CD4-positive, CD25-positive, alpha-beta regulatory T cell (primary cell): ENCODE measurements around the gene RBSN. TPM values are rescaled to one million over a fixed set of nuclear protein-coding genes. Genes with fewer than 3 reads are reported as not detected.

Experiments used
- ATAC-seq, 2 donors: fragments of 150-1000 bp; cut with Tn5 transposase; one replicate each; pipeline ENCODE4 v1.10.0; 2021; ENCODE audit warnings: low read depth in 2 of 2, moderate number of reproducible peaks in 2 of 2, moderate library complexity in 1 of 2
- DNase-seq, 3 donors: peaks; one replicate each; pipeline versions ENCODE4 v3.0.0 to v3.0.0-alpha.2; 2012 to 2022; ENCODE audit warnings: mixed read lengths in 1 of 3
- H3K27ac ChIP-seq: one replicate; pipeline ENCODE4 v1.7.0; 2013; ENCODE audit warnings: mild to moderate bottlenecking, low read length; ENCODE audit not compliant: insufficient read depth, poor library complexity, severe bottlenecking
- H3K27me3 ChIP-seq: one replicate; pipeline ENCODE4 v1.7.0; 2013; ENCODE audit warnings: low read length; ENCODE audit not compliant: control insufficient read depth, insufficient read depth
- H3K36me3 ChIP-seq: one replicate; pipeline ENCODE4 v1.7.0; 2013; ENCODE audit warnings: mild to moderate bottlenecking, low read length, moderate library complexity; ENCODE audit not compliant: control insufficient read depth, insufficient read depth
- H3K4me1 ChIP-seq: 2 replicates; pipeline ENCODE4 v1.7.0; 2013; ENCODE audit warnings: mild to moderate bottlenecking, low read length; ENCODE audit not compliant: insufficient read depth, control insufficient read depth, poor library complexity, severe bottlenecking
- H3K4me3 ChIP-seq: one replicate; pipeline ENCODE4 v1.7.0; 2013; ENCODE audit warnings: low read depth, mild to moderate bottlenecking, low read length, moderate library complexity
- H3K9me3 ChIP-seq, 2 experiments: 1 replicate in 1 of 2; 2 replicates in 1 of 2; pipeline ENCODE4 v1.7.0; 2013; ENCODE audit warnings: low read length in 2 of 2, mild to moderate bottlenecking in 1 of 2, moderate library complexity in 1 of 2; ENCODE audit not compliant: control insufficient read depth in 2 of 2
- H3K27ac Mint-ChIP-seq, 3 donors: one replicate each; pipeline ENCODE4 v1.8.0; 2020 to 2022; ENCODE audit warnings: mild to moderate bottlenecking in 3 of 3, mixed read lengths in 3 of 3, moderate library complexity in 2 of 3
- H3K27me3 Mint-ChIP-seq: one replicate; pipeline ENCODE4 v1.8.0; 2022; ENCODE audit warnings: mild to moderate bottlenecking, mixed read lengths
- H3K36me3 Mint-ChIP-seq: one replicate; pipeline ENCODE4 v1.8.0; 2020; ENCODE audit warnings: mixed read lengths
- H3K4me1 Mint-ChIP-seq, 4 donors: one replicate each; pipeline ENCODE4 v1.8.0; 2020 to 2022; ENCODE audit warnings: mixed read lengths in 4 of 4, mild to moderate bottlenecking in 1 of 4
- H3K4me3 Mint-ChIP-seq, 4 donors: one replicate each; pipeline ENCODE4 v1.8.0; 2020 to 2022; ENCODE audit warnings: mild to moderate bottlenecking in 4 of 4, mixed read lengths in 4 of 4, moderate library complexity in 3 of 4
- H3K9me3 Mint-ChIP-seq, 7 donors: one replicate each; pipeline ENCODE4 v1.8.0; 2020 to 2022; ENCODE audit warnings: mixed read lengths in 7 of 7, mild to moderate bottlenecking in 3 of 7, moderate library complexity in 2 of 7
- polyA plus RNA-seq, 4 donors: library from polyadenylated mRNA; unstranded; fragments of 300-500 nt; fragmentation: Illumina TruSeq; gene quantifications; one replicate each; pipeline ENCODE4 v1.2.3, GENCODE V29; 2021
- total RNA-seq: library from RNA; stranded (reverse); gene quantifications from one replicate; pipeline ENCODE4 v1.2.3, GENCODE V29; 2022

RBSN gene
- total and polyA plus RNA-seq, 5 donors from 2014 or later = 16.9 to 41.0 (median 22.2) TPM

- Histone ChIP-seq H3K27me3 (no peaks in the 10 kb centered on the region), H3K9me3 (no peaks in the 10 kb centered on the region), H3K27ac (no peak overlapping the region), H3K4me1 (no peaks in the 10 kb centered on the region), H3K4me3 (no peak overlapping the region), H3K36me3 (no peaks in the 10 kb centered on the region)
- H3K27ac Mint-ChIP-seq = no peak overlapping the region
- peaks cover 39% of the 10 kb centered on the region for H3K27me3 Mint-ChIP-seq
- no peak overlapping the region for H3K4me3 Mint-ChIP-seq
- ATAC-seq = no peak
- H3K36me3 Mint-ChIP-seq = no peaks in the 10 kb centered on the region
- H3K4me1 Mint-ChIP-seq = peaks cover 0 to 3% (median under 1%) of the 10 kb centered on the region in 4 donors
- H3K9me3 Mint-ChIP-seq = peaks cover 0 to 1% (median 0%) of the 10 kb centered on the region in 7 donors
- no peak for DNase-seq
Observed at GRCh38 chr3:15120986-15121385, 22.0 kb upstream of the RBSN start.

GRCh38 chr3:15117011-15117410, 18.1 kb upstream of the RBSN start:
- Mint-ChIP-seq H3K27ac (no peak overlapping the region), H3K9me3 (peaks cover 0 to 2% (median 0%) of the 10 kb centered on the region in 7 donors), H3K4me3 (no peak overlapping the region), H3K27me3 (peaks cover 49% of the 10 kb centered on the region), H3K36me3 (no peaks in the 10 kb centered on the region), H3K4me1 (peaks cover 0 to 3% (median 0%) of the 10 kb centered on the region in 4 donors)
- Histone ChIP-seq H3K27ac (no peak overlapping the region), H3K27me3 (no peaks in the 10 kb centered on the region), H3K9me3 (no peaks in the 10 kb centered on the region), H3K4me3 (no peak overlapping the region), H3K36me3 (no peaks in the 10 kb centered on the region), H3K4me1 (no peaks in the 10 kb centered on the region)
- DNase-seq (no peak), ATAC-seq (no peak)

- H3K9me3 ChIP-seq = no peaks in the 10 kb centered on the region
- no peaks in the 10 kb centered on the region for H3K36me3 ChIP-seq
- Mint-ChIP-seq H3K27me3 (peaks cover 40% of the 10 kb centered on the region), H3K9me3 (peaks cover 0 to 1% (median 0%) of the 10 kb centered on the region in 7 donors), H3K36me3 (no peaks in the 10 kb centered on the region), H3K27ac (no peak overlapping the region), H3K4me3 (no peak overlapping the region), H3K4me1 (peaks cover 0 to 3% (median 0%) of the 10 kb centered on the region in 4 donors)
- ATAC-seq = no peak
- H3K27me3 ChIP-seq = no peaks in the 10 kb centered on the region
- no peak overlapping the region for H3K27ac ChIP-seq
- no peaks in the 10 kb centered on the region for H3K4me1 ChIP-seq
- DNase-seq = no peak
- no peak overlapping the region for H3K4me3 ChIP-seq
Observed at GRCh38 chr3:15116032-15116669, 17.2 kb upstream of the RBSN start.

GRCh38 chr3:15114466-15115358, 15.8 kb upstream of the RBSN start:
- H3K27ac Mint-ChIP-seq = peak overlapping the region in 1 of 3 donors; percentile 60
- ATAC-seq = no peak
- peaks cover 38% of the 10 kb centered on the region for H3K27me3 Mint-ChIP-seq

GRCh38 chr3:15113884-15114283, 14.9 kb upstream of the RBSN start:
- ATAC-seq (no peak), DNase-seq (no peak)
- Mint-ChIP-seq H3K9me3 (peaks cover 0 to 1% (median 0%) of the 10 kb centered on the region in 7 donors), H3K36me3 (no peaks in the 10 kb centered on the region), H3K4me3 (no peak overlapping the region), H3K4me1 (peaks cover 0 to 4% (median 0%) of the 10 kb centered on the region in 4 donors), H3K27me3 (peaks cover 37% of the 10 kb centered on the region), H3K27ac (no peak overlapping the region)
- H3K4me1 ChIP-seq = no peaks in the 10 kb centered on the region
- no peak overlapping the region for H3K27ac ChIP-seq
- no peaks in the 10 kb centered on the region for H3K27me3 ChIP-seq
- no peaks in the 10 kb centered on the region for H3K36me3 ChIP-seq
- H3K4me3 ChIP-seq = no peak overlapping the region
- H3K9me3 ChIP-seq = no peaks in the 10 kb centered on the region

More at GRCh38 chr3:15114466-15115358, 15.8 kb upstream of the RBSN start:
- DNase-seq = no peak
- no peak overlapping the region for H3K4me3 ChIP-seq
- H3K4me1 ChIP-seq = no peaks in the 10 kb centered on the region
- peaks cover 0 to 3% (median 0%) of the 10 kb centered on the region in 4 donors for H3K4me1 Mint-ChIP-seq
- H3K27ac ChIP-seq = no peak overlapping the region
- no peak overlapping the region for H3K4me3 Mint-ChIP-seq
- no peaks in the 10 kb centered on the region for H3K9me3 ChIP-seq
- no peaks in the 10 kb centered on the region for H3K36me3 Mint-ChIP-seq
- H3K27me3 ChIP-seq = no peaks in the 10 kb centered on the region
- H3K9me3 Mint-ChIP-seq = peaks cover 0 to 1% (median 0%) of the 10 kb centered on the region in 7 donors
- H3K36me3 ChIP-seq = no peaks in the 10 kb centered on the region

GRCh38 chr3:15113471-15113870, 14.5 kb upstream of the RBSN start:
- H3K36me3 ChIP-seq = no peaks in the 10 kb centered on the region
- no peak overlapping the region for H3K27ac Mint-ChIP-seq
- H3K4me3 ChIP-seq = no peak overlapping the region
- H3K9me3 Mint-ChIP-seq = peaks cover 0 to 1% (median 0%) of the 10 kb centered on the region in 7 donors
- H3K4me3 Mint-ChIP-seq = no peak overlapping the region
- ATAC-seq (no peak), DNase-seq (no peak)
- H3K36me3 Mint-ChIP-seq = no peaks in the 10 kb centered on the region
- no peaks in the 10 kb centered on the region for H3K27me3 ChIP-seq
- H3K4me1 ChIP-seq = no peaks in the 10 kb centered on the region
- H3K27me3 Mint-ChIP-seq = peaks cover 34% of the 10 kb centered on the region
- H3K9me3 ChIP-seq = no peaks in the 10 kb centered on the region
- H3K27ac ChIP-seq = no peak overlapping the region
- H3K4me1 Mint-ChIP-seq = peaks cover 0 to 5% (median 0%) of the 10 kb centered on the region in 4 donors

GRCh38 chr3:15112011-15112410, 13.1 kb upstream of the RBSN start:
- H3K27ac Mint-ChIP-seq = no peak overlapping the region
- H3K27me3 ChIP-seq = no peaks in the 10 kb centered on the region

More at GRCh38 chr3:15112011-15112410, 13.1 kb upstream of the RBSN start:
- ATAC-seq (no peak), DNase-seq (no peak)
- H3K9me3 Mint-ChIP-seq = peaks cover 0 to 1% (median 0%) of the 10 kb centered on the region in 7 donors
- no peak overlapping the region for H3K4me3 Mint-ChIP-seq
- no peak overlapping the region for H3K4me3 ChIP-seq
- peaks cover 5% of the 10 kb centered on the region for H3K4me1 ChIP-seq
- H3K36me3 ChIP-seq = no peaks in the 10 kb centered on the region
- no peaks in the 10 kb centered on the region for H3K9me3 ChIP-seq
- peaks cover 0 to 8% (median 0%) of the 10 kb centered on the region in 4 donors for H3K4me1 Mint-ChIP-seq
- H3K36me3 Mint-ChIP-seq = no peaks in the 10 kb centered on the region
- no peak overlapping the region for H3K27ac ChIP-seq
- H3K27me3 Mint-ChIP-seq = peaks cover 25% of the 10 kb centered on the region
